Activated CD4-positive, CD25-positive, alpha-beta regulatory T cell treated with anti-CD3 and anti-CD28 coated beads, Interleukin-2, amount 50 U/mL, for 72 hours (primary cell): Measurements from ENCODE around the gene ASL.
A peak's percentile ranks its signal among the peaks of the same experiment; 100 is the strongest.
"Not testable (repeated sequence)": the region's sequence is repeated elsewhere in the genome, so short reads cannot be mapped to it uniquely, and the experiment has no call there.

Experiments used
- DNase-seq: peaks from one replicate; pipeline ENCODE4 v3.0.0; 2021

The ASL gene

GRCh38 chr7:66075590-66076461, at the start of gene ASL:
TSS of gene ASL (plus strand) at chr7:66075819. CDS start at chr7:66076082, 263 bp downstream.
- DNase-seq = peak; percentile 93

- DNase-seq = not testable (repeated sequence)
These were observed 47.3 kb upstream of the ASL start for GRCh38 chr7:66028342-66028741.

- no peak for DNase-seq
These were observed 41.9 kb upstream of the ASL start for GRCh38 chr7:66033471-66034385.

- DNase-seq = not testable (repeated sequence)
These were observed 41.1 kb upstream of the ASL start for GRCh38 chr7:66034436-66035010.

- no peak for DNase-seq
These were observed 39.2 kb upstream of the ASL start for GRCh38 chr7:66036382-66036781.

- DNase-seq = no peak
These were observed 38.8 kb upstream of the ASL start for GRCh38 chr7:66036788-66037187.

GRCh38 chr7:66039094-66039670, 36.4 kb upstream of the ASL start:
- DNase-seq = no peak

- peak; percentile 34 for DNase-seq
These were observed 31.7 kb upstream of the ASL start for GRCh38 chr7:66043681-66044497.

- not testable (repeated sequence) for DNase-seq
These were observed 31.1 kb upstream of the ASL start for GRCh38 chr7:66044498-66044854.

- DNase-seq = no peak
These were observed 28.2 kb upstream of the ASL start for GRCh38 chr7:66047426-66047825.

- DNase-seq = not testable (repeated sequence)
These were observed 25.7 kb upstream of the ASL start for GRCh38 chr7:66049886-66050285.

- DNase-seq = no peak
These were observed 25.2 kb upstream of the ASL start for GRCh38 chr7:66050337-66050957.

GRCh38 chr7:66050990-66051448, 24.6 kb upstream of the ASL start:
- no peak for DNase-seq

GRCh38 chr7:66052447-66052846, 23.2 kb upstream of the ASL start:
- no peak for DNase-seq

- DNase-seq = no peak
These were observed 21.6 kb upstream of the ASL start for GRCh38 chr7:66054063-66054462.

- DNase-seq = no peak
These were observed 20.2 kb upstream of the ASL start for GRCh38 chr7:66055321-66055956.

- DNase-seq = no peak
These were observed 14.8 kb upstream of the ASL start for GRCh38 chr7:66060796-66061195.

- DNase-seq = no peak
These were observed 5.9 kb upstream of the ASL start for GRCh38 chr7:66069732-66070131.

GRCh38 chr7:66070222-66070621, 5.4 kb upstream of the ASL start:
- no peak for DNase-seq

- not testable (repeated sequence) for DNase-seq
These were observed 3.4 kb upstream of the ASL start for GRCh38 chr7:66072208-66072607.
